Heart left ventricle (tissue), 13 donors: ENCODE data around the gene SLC47A1.

ENCODE experiments used
- POLR2A ChIP-seq, 2 donors: fragments of 450-650 bp; IDR thresholded peaks; one replicate each; pipeline ENCODE4 v1.6.1; 2017; ENCODE audit warnings: antibody characterized with exemption in 2 of 2, mild to moderate bottlenecking in 2 of 2, moderate library complexity in 2 of 2
- TF ChIP-seq, protein P1 (sequence below), 12 donors: fragments of 200-600 bp; sonication (generic) in 4 of 12; IDR thresholded peaks; one replicate each; pipeline versions ENCODE4 v1.5.0 to v1.8.0; 2018 to 2022; ENCODE audit warnings: antibody characterized with exemption in 12 of 12, mild to moderate bottlenecking in 5 of 12
- donor health status: ischemic (EF 13 %, LVEDD 7.1; RV severe dilation, severe dysfunction).
- donor health status: DM: no; HTN: yes; CAD: no.
- donor health status: DM: no; HTN: no; CAD: no.
- donor health status: ischemic (EF 25% LVEDD 6.9; RV normal size, moderate dysfunction).
- donor health status: ischemic (EF 25% LVEDD 5.7; RV mildly dilated, moderate dysfunction).
- donor health status: ischemic (EF 35%, LVEDD 5.7; RV mildly dilated, moderate dysfunction).
- donor health status: nonischemic (EF 11% LVEDD 7.7; RV severe dilation, severe dysfunction).
- donor health status: DM: yes; HTN: yes; CAD: no.
- donor health status: PGD.
- donor health status: ischemic (EF 29% LVEDD 5.4; RV normal size, mild dysfunction).
- donor health status: nonischemic (EF 23%, LVEDD 6.1; RV moderate dilation, normal function).

- TF ChIP-seq, protein P1, sequence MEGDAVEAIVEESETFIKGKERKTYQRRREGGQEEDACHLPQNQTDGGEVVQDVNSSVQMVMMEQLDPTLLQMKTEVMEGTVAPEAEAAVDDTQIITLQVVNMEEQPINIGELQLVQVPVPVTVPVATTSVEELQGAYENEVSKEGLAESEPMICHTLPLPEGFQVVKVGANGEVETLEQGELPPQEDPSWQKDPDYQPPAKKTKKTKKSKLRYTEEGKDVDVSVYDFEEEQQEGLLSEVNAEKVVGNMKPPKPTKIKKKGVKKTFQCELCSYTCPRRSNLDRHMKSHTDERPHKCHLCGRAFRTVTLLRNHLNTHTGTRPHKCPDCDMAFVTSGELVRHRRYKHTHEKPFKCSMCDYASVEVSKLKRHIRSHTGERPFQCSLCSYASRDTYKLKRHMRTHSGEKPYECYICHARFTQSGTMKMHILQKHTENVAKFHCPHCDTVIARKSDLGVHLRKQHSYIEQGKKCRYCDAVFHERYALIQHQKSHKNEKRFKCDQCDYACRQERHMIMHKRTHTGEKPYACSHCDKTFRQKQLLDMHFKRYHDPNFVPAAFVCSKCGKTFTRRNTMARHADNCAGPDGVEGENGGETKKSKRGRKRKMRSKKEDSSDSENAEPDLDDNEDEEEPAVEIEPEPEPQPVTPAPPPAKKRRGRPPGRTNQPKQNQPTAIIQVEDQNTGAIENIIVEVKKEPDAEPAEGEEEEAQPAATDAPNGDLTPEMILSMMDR (IDR thresholded peaks at IDR 0.05) = no peak
- TF ChIP-seq POLR2A (IDR thresholded peaks at IDR 0.05) = no peak
Observed at GRCh38 chr17:19579192-19579761, 45.6 kb downstream of the SLC47A1 start.
